Keratinocyte (primary cell): Measurements from ENCODE around the gene TEX50. TPM values are rescaled to one million over a fixed set of nuclear protein-coding genes. Genes with fewer than 3 reads are reported as not detected.
"Not testable (repeated sequence)": the region's sequence is repeated elsewhere in the genome, so short reads cannot be mapped to it uniquely, and the experiment has no call there.

Experiments used
- DNase-seq: peaks from one replicate; pipeline ENCODE4 v3.0.0-alpha.2; 2011; ENCODE audit warnings: low read depth, missing footprints, low spot score
- FAIRE-seq: peaks from 2 replicates; lab custom pipeline; 2011; peaks lifted over from hg19 to GRCh38; lab: Jason Lieb, UNC
- H2AFZ ChIP-seq: 2 replicates; pipeline ENCODE4 v1.6.0; 2012; ENCODE audit warnings: low read length, control low read depth, inconsistent platforms; ENCODE audit not compliant: control insufficient read depth
- H3K27ac ChIP-seq: 2 replicates; pipeline ENCODE4 v1.5.1; 2011; ENCODE audit warnings: low read length; ENCODE audit not compliant: control insufficient read depth, insufficient read depth
- H3K27me3 ChIP-seq: 3 replicates; pipeline ENCODE4 v1.6.0; 2011; ENCODE audit warnings: low read length; ENCODE audit not compliant: control insufficient read depth, insufficient read depth; ENCODE audit errors: extremely low read depth
- H3K36me3 ChIP-seq, 2 experiments: 2 replicates in 1 of 2; 3 replicates in 1 of 2; pipeline ENCODE4 v1.5.1; 2011; ENCODE audit warnings: low read length in 2 of 2, mild to moderate bottlenecking in 1 of 2; ENCODE audit not compliant: control insufficient read depth in 2 of 2, insufficient read depth in 2 of 2; ENCODE audit errors: extremely low read depth in 1 of 2
- H3K4me1 ChIP-seq: 3 replicates; pipeline ENCODE4 v1.5.1; 2011; ENCODE audit warnings: low read length; ENCODE audit not compliant: control insufficient read depth, insufficient read depth; ENCODE audit errors: extremely low read depth
- H3K4me2 ChIP-seq: 3 replicates; pipeline ENCODE4 v1.6.0; 2011; ENCODE audit warnings: low read depth, low read length; ENCODE audit not compliant: control insufficient read depth, insufficient read depth; ENCODE audit errors: extremely low read depth
- H3K4me3 ChIP-seq, 3 experiments: fragments of 200-600 bp in 1 of 3; sonication (generic) in 1 of 3; 2 replicates in 2 of 3; 3 replicates in 1 of 3; pipeline ENCODE4 v1.5.1; 2011 to 2016; ENCODE audit warnings: low read length in 3 of 3, mild to moderate bottlenecking in 3 of 3, control low read depth in 2 of 3, inconsistent platforms in 1 of 3, low read depth in 1 of 3, mixed read lengths in 1 of 3, mixed run types in 1 of 3, moderate library complexity in 1 of 3; ENCODE audit not compliant: control insufficient read depth in 2 of 3, insufficient read depth in 2 of 3; ENCODE audit errors: extremely low read depth in 1 of 3
- H3K79me2 ChIP-seq: 2 replicates; pipeline ENCODE4 v1.6.0; 2012; ENCODE audit warnings: low read length; ENCODE audit not compliant: control insufficient read depth, insufficient read depth
- H3K9ac ChIP-seq: 3 replicates; pipeline ENCODE4 v1.6.0; 2011; ENCODE audit warnings: low read length; ENCODE audit not compliant: control insufficient read depth, insufficient read depth; ENCODE audit errors: extremely low read depth
- H3K9me1 ChIP-seq: 3 replicates; pipeline ENCODE4 v1.6.0; 2011; ENCODE audit warnings: low read length; ENCODE audit not compliant: control insufficient read depth, insufficient read depth; ENCODE audit errors: extremely low read depth
- H3K9me3 ChIP-seq: 2 replicates; pipeline ENCODE4 v1.5.1; 2012; ENCODE audit warnings: low read depth, low read length; ENCODE audit not compliant: control insufficient read depth
- H4K20me1 ChIP-seq: 3 replicates; pipeline ENCODE4 v1.6.0; 2011; ENCODE audit warnings: low read length; ENCODE audit not compliant: control insufficient read depth, insufficient read depth; ENCODE audit errors: extremely low read depth
- EZH2 ChIP-seq: IDR thresholded peaks from one replicate; pipeline ENCODE4 v1.6.1; 2012; ENCODE audit warnings: inconsistent platforms, mild to moderate bottlenecking, low read length, moderate library complexity
- dilution Hi-C: fragments of 300-500 bp; cut with MboI; formaldehyde crosslinking; loops from one replicate; pipeline ENCODE4 v1.7.0; 2020; ENCODE audit warnings: low sequenced_read_pairs; ENCODE audit not compliant: extremely low pct_ligation_motif_present
- polyA plus RNA-seq, 5 experiments: library from polyadenylated mRNA; depleted of rRNA in 3 of 5; stranded (reverse) in 3 of 5; stranded (forward) in 1 of 5; unstranded in 1 of 5; fragments of >200 nt; gene quantifications; 1 replicate in 1 of 5; 2 replicates in 3 of 5; 3 replicates in 1 of 5; pipeline versions ENCODE4 v1.2.1 to v1.2.3, GENCODE V29; 2011 to 2012; ENCODE audit warnings: missing spikeins in 2 of 5, low read depth in 1 of 5, low replicate concordance in 1 of 5
- TF ChIP-seq, protein P1 (sequence below), 3 experiments: IDR thresholded peaks in 1 of 3; conservative IDR thresholded peaks in 1 of 3; optimal IDR thresholded peaks in 1 of 3; 2 replicates in 2 of 3; 3 replicates in 1 of 3; pipeline versions ENCODE3 to v1.5.1; 2011; ENCODE audit warnings: low read length in 3 of 3, mild to moderate bottlenecking in 3 of 3, moderate library complexity in 2 of 3, control low read depth in 1 of 3, inconsistent platforms in 1 of 3; ENCODE audit not compliant: insufficient read depth in 2 of 3; ENCODE audit errors: extremely low read depth in 1 of 3

TEX50 gene
- polyA plus RNA-seq, 1 donor (not counting 4 experiments of a cell fraction or from before 2014, with no cell fraction given): not detected

DNA sequence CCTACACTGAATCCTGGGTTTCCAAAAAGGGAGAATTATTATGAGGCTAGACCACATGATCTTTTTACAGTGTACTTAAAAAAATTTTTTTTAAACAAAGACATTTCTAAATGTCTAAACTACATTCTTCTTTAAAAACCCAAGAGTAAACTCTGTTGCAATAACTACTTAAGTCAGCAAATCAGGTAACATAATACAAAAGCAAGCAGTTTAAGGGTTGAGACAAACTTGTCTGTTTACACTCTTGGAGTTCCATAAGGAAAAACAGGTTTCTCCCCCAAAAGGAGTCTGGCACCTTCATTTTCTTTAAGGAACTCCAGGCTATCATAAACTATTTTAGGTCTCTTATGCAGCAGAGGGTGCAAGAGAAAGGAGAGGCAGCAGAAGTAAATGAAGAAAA is 47.0 kb downstream of the TEX50 start:
- Histone ChIP-seq H3K4me1 (no peaks in the 10 kb centered on the region), H3K9me1 (no peaks in the 10 kb centered on the region), H3K27ac (no peak overlapping the region), H3K4me3 (no peak overlapping the region), H3K4me2 (no peak overlapping the region), H3K79me2 (no peaks in the 10 kb centered on the region), H3K9me3 (no peaks in the 10 kb centered on the region), H3K36me3 (no peaks in the 10 kb centered on the region), H3K9ac (no peak overlapping the region), H3K27me3 (no peaks in the 10 kb centered on the region), H4K20me1 (no peaks in the 10 kb centered on the region), H2AFZ (no peak overlapping the region)
- DNase-seq (no peak), FAIRE-seq (no peak)
- TF ChIP-seq, protein P1, sequence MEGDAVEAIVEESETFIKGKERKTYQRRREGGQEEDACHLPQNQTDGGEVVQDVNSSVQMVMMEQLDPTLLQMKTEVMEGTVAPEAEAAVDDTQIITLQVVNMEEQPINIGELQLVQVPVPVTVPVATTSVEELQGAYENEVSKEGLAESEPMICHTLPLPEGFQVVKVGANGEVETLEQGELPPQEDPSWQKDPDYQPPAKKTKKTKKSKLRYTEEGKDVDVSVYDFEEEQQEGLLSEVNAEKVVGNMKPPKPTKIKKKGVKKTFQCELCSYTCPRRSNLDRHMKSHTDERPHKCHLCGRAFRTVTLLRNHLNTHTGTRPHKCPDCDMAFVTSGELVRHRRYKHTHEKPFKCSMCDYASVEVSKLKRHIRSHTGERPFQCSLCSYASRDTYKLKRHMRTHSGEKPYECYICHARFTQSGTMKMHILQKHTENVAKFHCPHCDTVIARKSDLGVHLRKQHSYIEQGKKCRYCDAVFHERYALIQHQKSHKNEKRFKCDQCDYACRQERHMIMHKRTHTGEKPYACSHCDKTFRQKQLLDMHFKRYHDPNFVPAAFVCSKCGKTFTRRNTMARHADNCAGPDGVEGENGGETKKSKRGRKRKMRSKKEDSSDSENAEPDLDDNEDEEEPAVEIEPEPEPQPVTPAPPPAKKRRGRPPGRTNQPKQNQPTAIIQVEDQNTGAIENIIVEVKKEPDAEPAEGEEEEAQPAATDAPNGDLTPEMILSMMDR (optimal IDR thresholded peaks at IDR 0.05 in 1 of 3, IDR thresholded peaks at IDR 0.05 in 1 of 3, conservative IDR thresholded peaks at IDR 0.05 in 1 of 3; ENCODE audit: extremely low read depth in 1 of 3, insufficient read depth in 2 of 3, low read length in 3 of 3): no peak
- TF ChIP-seq EZH2: no peak
- dilution Hi-C loops: no loop called here

DNA sequence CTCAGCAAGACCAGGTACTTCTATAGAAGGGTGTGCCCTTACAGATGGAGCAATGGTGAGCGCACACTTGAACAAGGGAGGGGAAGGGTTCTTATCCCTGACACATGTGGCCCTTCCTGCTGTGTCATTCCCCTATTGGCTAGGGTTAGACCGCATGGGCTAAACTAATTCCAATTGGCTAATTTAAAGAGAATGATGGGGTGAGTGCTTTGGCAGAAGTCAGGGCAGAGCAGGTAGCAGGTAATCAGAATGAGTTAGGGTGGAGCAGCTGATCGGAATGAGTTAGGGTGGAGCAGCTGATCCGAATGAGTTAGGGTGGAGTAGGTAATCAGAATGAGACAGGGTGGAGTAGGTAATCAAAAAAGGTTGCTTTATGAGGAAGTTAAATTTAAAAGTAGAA is 48.7 kb downstream of the TEX50 start:
- H3K4me2 ChIP-seq, H3K79me2 ChIP-seq, H2AFZ ChIP-seq, H3K9me3 ChIP-seq, H3K36me3 ChIP-seq, H3K9me1 ChIP-seq, H3K4me3 ChIP-seq, H3K27me3 ChIP-seq, dilution Hi-C loops, H4K20me1 ChIP-seq, DNase-seq, H3K4me1 ChIP-seq, FAIRE-seq, H3K27ac ChIP-seq, H3K9ac ChIP-seq: not testable (repeated sequence)

DNA sequence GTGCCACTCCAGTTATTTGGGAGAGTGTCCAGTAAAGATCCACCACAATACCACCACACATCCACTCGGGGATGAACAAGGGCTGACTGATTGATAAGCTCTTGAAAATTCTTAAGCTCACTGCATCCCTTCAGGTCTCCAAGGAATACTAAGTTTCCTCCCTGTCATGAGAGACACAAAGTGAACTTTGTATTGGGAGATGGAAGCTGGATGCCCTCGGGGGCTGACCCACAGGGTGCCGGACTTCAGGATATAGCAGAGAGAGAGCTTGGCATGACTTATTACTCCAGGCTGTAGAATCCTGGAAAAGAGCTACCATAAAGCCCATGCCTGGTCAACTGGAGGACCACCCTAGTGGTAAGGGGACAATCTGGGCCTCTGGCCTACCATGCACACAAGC is 50.0 kb downstream of the TEX50 start:
- H3K4me1 ChIP-seq, dilution Hi-C loops, H3K27ac ChIP-seq, H3K79me2 ChIP-seq, H4K20me1 ChIP-seq, H3K9ac ChIP-seq, H3K9me3 ChIP-seq, FAIRE-seq, H2AFZ ChIP-seq, H3K4me2 ChIP-seq, H3K9me1 ChIP-seq, H3K4me3 ChIP-seq, DNase-seq, H3K36me3 ChIP-seq, H3K27me3 ChIP-seq: not testable (repeated sequence)

Other genes starting within 250 kb of the TEX50 start
- 168 to 266 TPM (median 248 TPM) in 3 replicates for gene PRDX6, start 158.0 kb upstream of the TEX50 start, polyA plus RNA-seq
- gene SLC9C2, start 32.3 kb upstream of the TEX50 start, polyA plus RNA-seq: not detected in 3 replicates
- gene ANKRD45, start 34.5 kb downstream of the TEX50 start, polyA plus RNA-seq: 0.11 to 0.18 TPM (median 0.15 TPM) in 3 replicates
- gene KLHL20, start 79.6 kb downstream of the TEX50 start, polyA plus RNA-seq: 12.9 to 17.4 TPM (median 16.6 TPM) in 3 replicates
- 27.6 to 36.4 TPM (median 33.4 TPM) in 3 replicates for gene DARS2, start 189.3 kb downstream of the TEX50 start, polyA plus RNA-seq
- 4.9 to 9.4 TPM (median 7.6 TPM) in 3 replicates for gene CENPL, start 189.5 kb downstream of the TEX50 start, polyA plus RNA-seq
- 738 to 1,196 TPM (median 976 TPM) in 3 replicates for gene GAS5, start 232.7 kb downstream of the TEX50 start, polyA plus RNA-seq
- gene ZBTB37, start 233.0 kb downstream of the TEX50 start, polyA plus RNA-seq: 1.4 to 1.8 TPM (median 1.7 TPM) in 3 replicates